ENCODE measurements around the gene OR2AG2.

The OR2AG2 gene

GRCh38 chr11:6742260-6742659 is 29.5 kb downstream of the OR2AG2 start:
- DNase-seq (ENCODE audit: low read depth): no peak

GRCh38 chr11:6738590-6738989 is 33.2 kb downstream of the OR2AG2 start:
- DNase-seq (ENCODE audit: low read depth): no peak

- peak; percentile 51 for DNase-seq (ENCODE audit: low read depth)
These were observed 33.8 kb downstream of the OR2AG2 start for GRCh38 chr11:6737872-6738466.

DNA sequence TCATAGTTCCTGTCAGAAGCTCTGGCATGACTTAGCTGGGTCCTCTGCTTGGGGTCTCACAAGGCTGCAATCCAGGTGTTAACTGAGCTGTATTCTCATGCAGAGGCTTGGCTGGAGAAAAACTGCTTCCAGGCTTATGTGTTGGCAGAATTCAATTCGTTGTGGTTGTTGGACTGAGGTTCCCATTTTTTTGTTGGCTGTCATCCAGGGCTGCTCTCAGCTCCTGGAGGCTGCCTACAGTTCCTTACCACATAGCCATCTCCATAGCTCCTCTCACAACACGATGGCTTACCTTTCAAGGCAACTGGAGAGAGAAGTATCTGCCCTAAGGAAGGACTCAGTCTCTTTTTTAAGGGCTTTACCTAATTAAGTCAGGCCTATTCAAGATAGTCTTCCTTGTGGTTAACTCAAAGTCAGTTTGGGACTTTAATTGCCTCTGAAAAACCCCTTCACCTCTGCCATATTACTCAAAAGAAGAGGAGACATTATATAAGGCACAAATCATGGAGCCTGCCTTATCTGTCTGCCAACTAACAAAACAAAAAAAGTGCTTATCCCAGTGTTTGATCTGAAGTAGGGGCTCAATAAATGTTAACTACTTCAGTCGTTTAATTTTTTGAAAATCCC is 35.2 kb downstream of the OR2AG2 start:
- no peak for DNase-seq (ENCODE audit: low read depth)

DNA sequence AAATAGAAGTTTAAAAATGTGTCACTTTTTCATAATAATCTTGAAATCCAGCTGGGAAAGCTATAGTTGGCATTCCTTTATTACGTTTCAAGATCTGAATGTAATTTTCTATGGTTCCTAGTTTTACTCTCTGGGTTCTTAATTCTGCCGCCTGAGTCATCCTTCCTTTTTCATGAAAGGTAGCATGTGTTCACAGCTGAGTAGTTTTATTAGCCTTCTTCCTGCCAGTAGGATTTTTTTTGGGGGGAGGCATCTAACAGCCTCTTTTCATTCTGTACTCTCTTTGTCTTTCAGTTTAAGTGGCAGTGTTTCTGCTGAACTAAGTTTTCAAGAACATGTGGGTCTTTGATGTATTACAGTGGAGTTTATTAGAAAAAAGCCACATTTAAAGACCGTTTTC is 36.5 kb downstream of the OR2AG2 start:
- DNase-seq (ENCODE audit: low read depth): no peak

GRCh38 chr11:6734616-6735015 is 37.2 kb downstream of the OR2AG2 start:
- DNase-seq (ENCODE audit: low read depth): no peak

DNA sequence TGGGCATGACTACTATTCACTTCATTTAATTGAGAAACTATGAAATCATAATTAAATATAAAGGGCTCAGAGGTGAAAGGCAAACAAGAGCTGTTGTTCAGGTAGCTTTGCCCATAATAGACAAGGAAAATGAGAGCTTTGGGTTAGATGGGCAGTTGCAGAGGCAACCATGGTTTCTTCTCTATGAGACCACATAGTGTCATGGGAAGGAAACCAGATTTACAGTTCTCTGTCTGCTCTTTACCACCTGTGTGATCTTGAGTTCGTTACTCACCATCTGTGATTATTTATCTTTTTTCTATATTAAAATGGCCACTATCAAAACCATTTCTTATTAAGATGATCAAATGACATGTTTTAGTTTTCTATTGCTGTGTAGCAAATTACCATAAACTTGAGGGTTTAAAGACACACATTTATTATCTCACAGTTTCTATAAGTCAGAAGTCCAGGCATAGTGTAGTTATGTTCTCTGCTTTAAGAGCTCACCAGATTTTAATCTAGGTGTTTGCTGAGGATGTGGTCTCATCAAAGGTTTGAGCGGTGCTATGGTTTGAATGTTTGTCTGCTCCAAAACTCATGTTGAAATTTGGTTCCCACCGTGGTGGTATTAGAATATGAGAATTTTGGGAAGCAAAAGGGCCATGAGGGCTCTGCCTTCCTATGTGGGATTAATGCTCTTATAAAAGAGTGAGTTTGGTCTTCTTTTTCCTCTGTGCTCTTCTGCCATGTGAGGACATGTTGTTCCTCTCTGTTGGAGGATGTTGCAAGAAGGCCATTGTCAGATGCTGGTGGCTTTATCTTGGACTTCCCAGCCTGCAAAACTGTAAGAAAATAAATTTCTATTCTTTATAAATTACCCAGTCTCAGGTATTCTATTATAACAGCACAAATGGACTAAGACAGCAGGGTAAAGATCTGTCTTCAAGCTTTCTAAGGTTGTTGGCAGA is 38.2 kb downstream of the OR2AG2 start:
- peak; percentile 12 for DNase-seq (ENCODE audit: low read depth)

DNA sequence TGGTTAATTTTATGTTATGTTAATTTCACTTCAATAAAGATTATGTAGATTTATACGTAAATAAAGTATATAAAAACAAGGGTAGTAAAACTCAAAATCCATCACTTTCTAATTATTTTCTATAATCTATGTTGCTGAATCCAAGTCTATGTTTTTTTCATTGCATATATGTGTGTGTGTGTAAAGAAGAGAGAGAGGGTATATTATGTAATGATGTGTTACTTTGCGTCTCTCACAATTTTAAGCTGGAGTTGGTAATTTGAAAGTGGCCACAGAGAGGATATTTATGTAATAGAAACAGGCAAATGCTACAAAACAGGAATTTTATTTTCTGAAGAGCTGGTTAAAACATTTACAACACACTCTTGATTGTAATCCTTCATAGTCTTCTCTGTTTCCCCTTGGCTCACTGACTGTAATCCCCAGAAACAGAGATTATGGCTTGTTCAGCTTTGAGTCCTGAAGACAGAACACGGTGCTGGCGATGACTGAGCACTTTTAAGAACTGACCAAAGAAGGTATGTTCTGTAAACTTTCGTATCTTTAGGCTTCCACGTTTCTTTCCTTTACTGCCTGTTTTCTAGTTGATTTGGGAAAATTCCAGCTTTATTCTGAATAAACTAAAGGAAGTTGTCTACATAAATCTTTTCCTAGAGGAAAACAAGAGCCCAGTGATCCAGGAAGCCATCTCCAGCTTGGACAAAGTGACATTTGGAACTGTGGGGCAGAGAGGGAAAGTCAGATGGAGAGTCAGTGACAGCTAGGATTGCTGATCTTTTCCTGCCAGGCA is 43.6 kb downstream of the OR2AG2 start:
- no peak for DNase-seq (ENCODE audit: low read depth)

DNA sequence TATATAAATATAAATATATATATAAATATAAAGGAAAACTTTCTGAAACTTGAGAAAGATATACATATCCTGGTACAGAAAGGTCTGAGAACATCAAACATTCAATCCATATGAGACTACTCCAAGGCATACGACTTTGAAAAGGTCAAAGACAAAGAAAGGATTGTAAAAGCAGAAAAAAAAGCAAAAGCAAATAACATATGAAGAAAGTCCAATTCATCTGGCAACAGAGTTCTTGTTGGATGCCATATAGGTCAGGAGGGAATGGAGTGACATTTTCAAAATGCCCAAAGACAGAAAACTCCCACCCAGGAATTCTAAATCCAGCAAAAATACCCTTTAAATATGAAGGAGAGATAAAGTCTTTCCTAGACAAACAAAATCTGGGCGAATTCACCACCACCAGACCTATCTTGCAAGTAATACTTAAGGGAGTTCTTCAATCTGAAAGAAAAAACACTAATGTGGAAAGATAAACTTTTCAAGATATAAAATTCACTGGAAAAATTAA is 46.3 kb downstream of the OR2AG2 start:
- DNase-seq (ENCODE audit: low read depth): no peak

DNA sequence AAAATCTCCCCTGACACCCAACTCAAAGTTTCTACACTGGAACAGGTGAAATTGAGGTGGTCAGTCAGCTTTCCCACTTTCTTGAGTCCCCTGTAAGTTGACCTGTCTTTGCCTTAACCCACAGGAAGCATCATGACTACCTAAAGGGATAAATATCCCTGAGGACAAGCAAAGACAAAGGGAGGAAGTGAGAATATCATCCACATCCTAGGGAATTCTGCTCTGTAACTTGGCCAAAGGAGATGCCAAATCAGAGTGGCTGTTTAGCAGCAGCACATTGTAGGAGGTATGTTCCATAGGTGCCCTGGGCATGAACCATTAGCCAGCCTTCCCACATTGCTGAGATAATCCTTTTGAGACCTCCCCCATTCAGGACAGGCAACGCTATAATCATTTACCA is 47.8 kb downstream of the OR2AG2 start:
- no peak for DNase-seq (ENCODE audit: low read depth)

DNA sequence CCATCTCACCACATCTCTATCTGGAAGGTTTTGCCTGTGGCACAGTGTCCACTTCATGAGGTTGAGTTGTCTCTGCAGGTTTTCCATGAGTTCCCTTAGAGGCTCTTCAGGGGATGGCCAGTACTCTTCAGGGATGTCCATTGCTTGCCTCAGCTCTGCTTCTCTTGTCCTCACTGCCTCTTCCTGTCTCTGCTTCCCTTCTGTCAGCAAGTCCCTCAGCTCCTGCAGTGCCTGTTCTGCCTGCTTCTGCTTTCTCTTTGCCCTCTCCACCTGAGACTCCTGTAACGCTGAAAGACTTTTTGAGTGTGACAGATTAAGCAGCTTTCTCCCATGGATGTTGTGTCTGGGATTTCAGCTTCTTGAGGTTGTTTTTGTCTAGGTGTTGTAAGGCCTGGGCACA is 50.4 kb downstream of the OR2AG2 start:
- DNase-seq (ENCODE audit: low read depth): no peak

- DNase-seq (ENCODE audit: low read depth): no peak
These were observed 52.2 kb downstream of the OR2AG2 start for GRCh38 chr11:6719576-6719975.

GRCh38 chr11:6717426-6717825 is 54.4 kb downstream of the OR2AG2 start:
- no peak for DNase-seq (ENCODE audit: low read depth)
